ENCODE data around the gene CACNA1D. TPM values are rescaled to one million over a fixed set of nuclear protein-coding genes. Genes with fewer than 3 reads are reported as not detected.
A peak's percentile ranks its signal among the peaks of the same experiment; 100 is the strongest.

The CACNA1D gene
- total and polyA plus RNA-seq, 2 donors from 2014 or later = 3.7 to 35.7 TPM

GRCh38 chr3:53705774-53706173 lies 211.4 kb downstream of the CACNA1D start:
- H3K9me3 ChIP-seq (ENCODE audit: control insufficient read depth in 2 of 3, insufficient read depth in 1 of 3, low read length in 3 of 3) = no peaks in the 10 kb centered on the region
- no peak overlapping the region for H3K9ac ChIP-seq (ENCODE audit: low read length in 3 of 3)
- FAIRE-seq (no peak), DNase-seq (no peak)
- peaks cover 0 to 3% (median 0%) of the 10 kb centered on the region in 3 donors for H3K4me1 ChIP-seq (ENCODE audit: control insufficient read depth in 2 of 3, insufficient read depth in 2 of 3, low read depth in 1 of 3, low read length in 3 of 3)
- no peaks in the 10 kb centered on the region for H3K36me3 ChIP-seq (ENCODE audit: control insufficient read depth in 2 of 3, insufficient read depth in 3 of 3, low read length in 3 of 3)
- no peak overlapping the region for H3K27ac ChIP-seq (ENCODE audit: low read depth in 2 of 2, low read length in 2 of 2)
- no peak overlapping the region for H3K4me3 ChIP-seq (ENCODE audit: low read length in 3 of 3)
- H3K27me3 ChIP-seq (ENCODE audit: control insufficient read depth, insufficient read depth, low read length) = no peaks in the 10 kb centered on the region
- intact Hi-C loops (cut with DNase I) = no loop called here
- no peak for TF ChIP-seq CTCF (IDR thresholded peaks at IDR 0.05; ENCODE audit: borderline replicate concordance, extremely low read depth, insufficient read depth)

- Histone ChIP-seq H3K9me3 (ENCODE audit: control insufficient read depth in 2 of 3, insufficient read depth in 1 of 3, low read length in 3 of 3) (no peaks in the 10 kb centered on the region), H3K4me1 (ENCODE audit: control insufficient read depth in 2 of 3, insufficient read depth in 2 of 3, low read depth in 1 of 3, low read length in 3 of 3) (peaks cover 0 to 3% (median 0%) of the 10 kb centered on the region in 3 donors), H3K9ac (ENCODE audit: low read length in 3 of 3) (no peak overlapping the region), H3K4me3 (ENCODE audit: low read length in 3 of 3) (no peak overlapping the region), H3K27me3 (ENCODE audit: control insufficient read depth, insufficient read depth, low read length) (no peaks in the 10 kb centered on the region), H3K27ac (ENCODE audit: low read depth in 2 of 2, low read length in 2 of 2) (no peak overlapping the region), H3K36me3 (ENCODE audit: control insufficient read depth in 2 of 3, insufficient read depth in 3 of 3, low read length in 3 of 3) (no peaks in the 10 kb centered on the region)
- intact Hi-C loops (cut with DNase I) = no loop called here
- no peak for TF ChIP-seq CTCF (IDR thresholded peaks at IDR 0.05; ENCODE audit: borderline replicate concordance, extremely low read depth, insufficient read depth)
- DNase-seq = peak in 1 of 5 donors; percentile 11
- no peak for FAIRE-seq
These were observed 212.8 kb downstream of the CACNA1D start for GRCh38 chr3:53707222-53707621.

GRCh38 chr3:53708001-53708621 lies 213.7 kb downstream of the CACNA1D start:
- FAIRE-seq = no peak
- Histone ChIP-seq H3K4me3 (ENCODE audit: low read length in 3 of 3) (no peak overlapping the region), H3K27ac (ENCODE audit: low read depth in 2 of 2, low read length in 2 of 2) (no peak overlapping the region), H3K4me1 (ENCODE audit: control insufficient read depth in 2 of 3, insufficient read depth in 2 of 3, low read depth in 1 of 3, low read length in 3 of 3) (peaks cover 0 to 3% (median 0%) of the 10 kb centered on the region in 3 donors), H3K36me3 (ENCODE audit: control insufficient read depth in 2 of 3, insufficient read depth in 3 of 3, low read length in 3 of 3) (no peaks in the 10 kb centered on the region), H3K9ac (ENCODE audit: low read length in 3 of 3) (no peak overlapping the region), H3K27me3 (ENCODE audit: control insufficient read depth, insufficient read depth, low read length) (no peaks in the 10 kb centered on the region), H3K9me3 (ENCODE audit: control insufficient read depth in 2 of 3, insufficient read depth in 1 of 3, low read length in 3 of 3) (no peaks in the 10 kb centered on the region)
- intact Hi-C loops (cut with DNase I) = no loop called here
- peak in 1 of 5 donors; percentile 30 for DNase-seq
- no peak for TF ChIP-seq CTCF (IDR thresholded peaks at IDR 0.05; ENCODE audit: borderline replicate concordance, extremely low read depth, insufficient read depth)

GRCh38 chr3:53709256-53709655 lies 214.8 kb downstream of the CACNA1D start:
- DNase-seq (peak in 1 of 5 donors; percentile 4), FAIRE-seq (no peak)
- H3K27me3 ChIP-seq (ENCODE audit: control insufficient read depth, insufficient read depth, low read length) = no peaks in the 10 kb centered on the region
- no peaks in the 10 kb centered on the region for H3K9me3 ChIP-seq (ENCODE audit: control insufficient read depth in 2 of 3, insufficient read depth in 1 of 3, low read length in 3 of 3)
- H3K27ac ChIP-seq (ENCODE audit: low read depth in 2 of 2, low read length in 2 of 2) = no peak overlapping the region
- H3K36me3 ChIP-seq (ENCODE audit: control insufficient read depth in 2 of 3, insufficient read depth in 3 of 3, low read length in 3 of 3) = no peaks in the 10 kb centered on the region
- intact Hi-C loops (cut with DNase I) = no loop called here
- H3K4me3 ChIP-seq (ENCODE audit: low read length in 3 of 3) = no peak overlapping the region
- H3K9ac ChIP-seq (ENCODE audit: low read length in 3 of 3) = no peak overlapping the region
- peaks cover 0 to 3% (median 0%) of the 10 kb centered on the region in 3 donors for H3K4me1 ChIP-seq (ENCODE audit: control insufficient read depth in 2 of 3, insufficient read depth in 2 of 3, low read depth in 1 of 3, low read length in 3 of 3)
- no peak for TF ChIP-seq CTCF (IDR thresholded peaks at IDR 0.05; ENCODE audit: borderline replicate concordance, extremely low read depth, insufficient read depth)

All from kidney (tissue), 14 donors.